Epithelial cell of alveolus of lung (primary cell): ENCODE data around the gene OAS3. TPM values are rescaled to one million over a fixed set of nuclear protein-coding genes. Genes with fewer than 3 reads are reported as not detected.

ENCODE experiments used
- total RNA-seq: library from RNA; depleted of rRNA; stranded (reverse); fragments of >200 nt; gene quantifications from 2 replicates; pipeline ENCODE4 v1.2.1, GENCODE V29; 2015

The OAS3 gene
- 1.4 and 16.4 TPM in 2 replicates for total RNA-seq

GRCh38 chr12:112937741-112938719, at the start of gene OAS3:
OAS3 (plus strand) TSS chr12:112938474; CDS start chr12:112938531, 57 bp downstream.

GRCh38 chr12:112906712-112907414, 31.4 kb upstream of the OAS3 start, which contains the start of gene OAS1:
OAS1 (plus strand) TSS chr12:112906962; CDS start chr12:112907040, 78 bp downstream.

DNA sequence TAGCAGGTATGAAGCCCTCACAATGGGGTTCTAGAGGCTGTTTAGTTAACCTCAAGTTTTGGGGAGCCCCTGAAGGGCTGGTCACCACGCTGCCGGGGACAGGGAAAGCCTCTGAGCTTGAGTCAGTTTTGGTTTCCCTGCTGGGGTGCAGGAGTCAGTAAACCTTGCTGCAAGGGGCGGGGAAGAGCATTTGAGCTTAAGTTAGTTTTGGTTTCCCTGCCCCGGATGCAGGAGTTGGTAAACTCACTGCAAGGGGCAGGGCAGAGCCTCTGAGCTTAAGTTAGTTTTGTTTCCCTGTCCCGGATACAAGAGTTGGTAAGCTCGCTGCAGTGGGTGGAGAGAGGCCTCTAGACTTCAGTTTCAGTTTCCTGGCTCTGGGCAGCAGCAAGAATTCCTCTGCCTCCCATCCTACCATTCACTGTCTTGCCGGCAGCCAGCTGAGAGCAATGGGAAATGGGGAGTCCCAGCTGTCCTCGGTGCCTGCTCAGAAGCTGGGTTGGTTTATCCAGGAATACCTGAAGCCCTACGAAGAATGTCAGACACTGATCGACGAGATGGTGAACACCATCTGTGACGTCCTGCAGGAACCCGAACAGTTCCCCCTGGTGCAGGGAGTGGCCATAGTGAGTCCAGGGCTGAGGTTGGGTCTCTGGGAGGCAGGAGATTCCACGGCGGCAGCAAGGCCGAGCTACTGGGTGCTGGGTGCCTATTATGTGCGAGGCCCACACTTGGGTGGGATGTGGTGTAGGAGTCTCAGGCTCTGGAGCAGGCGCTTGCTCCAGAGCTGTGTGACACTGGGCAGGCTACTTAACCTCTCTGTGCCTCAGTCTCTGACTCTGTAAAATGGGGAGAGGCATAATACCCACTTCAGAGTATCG, 40.1 kb downstream of the OAS3 start, which contains the start of gene OAS2:
Gene OAS2, plus strand, starts transcription at position 357 of the 878 bp plus-strand sequence. Its CDS starts 90 bp downstream, at position 447.

Other genes starting within 250 kb of the OAS3 start
- not detected in 2 replicates for gene RPH3A, start 146.7 kb upstream of the OAS3 start, total RNA-seq
- 6.5 TPM in 1 of 2 replicates, not detected in the other for gene OAS1, start 31.5 kb upstream of the OAS3 start, total RNA-seq
- gene OAS2, start 40.0 kb downstream of the OAS3 start, total RNA-seq, result 2.2 TPM in 1 of 2 replicates, not detected in the other
- 0.39 TPM in 1 of 2 replicates, not detected in the other for gene DTX1, start 118.3 kb downstream of the OAS3 start, total RNA-seq
- not detected in 2 replicates for gene RASAL1, start 197.3 kb downstream of the OAS3 start, total RNA-seq
- not detected in 2 replicates for gene CFAP73, start 211.2 kb downstream of the OAS3 start, total RNA-seq
- gene DDX54, start 247.0 kb downstream of the OAS3 start, total RNA-seq, result 42.3 and 56.8 TPM in 2 replicates
- gene RITA1, start 247.2 kb downstream of the OAS3 start, total RNA-seq, result 18.2 and 27.3 TPM in 2 replicates